K562 (cell line): ENCODE measurements around the gene FOXA3. TPM values are rescaled to one million over a fixed set of nuclear protein-coding genes. Genes with fewer than 3 reads are reported as not detected.

Source experiments
- CBX3 ChIP-seq, 2 experiments: IDR thresholded peaks; 1 replicate in 1 of 2; 2 replicates in 1 of 2; pipeline ENCODE4 v1.6.1; 2012; ENCODE audit warnings: inconsistent platforms in 2 of 2, low read length in 2 of 2, borderline replicate concordance in 1 of 2, control low read depth in 1 of 2
- MCM7 ChIP-seq, 2 experiments: fragments of 450-650 bp; IDR thresholded peaks; 2 replicates each; pipeline ENCODE4 v1.6.1; 2016 to 2018
- NONO ChIP-seq, 2 experiments: fragments of 200-400 bp in 1 of 2; fragments of 450-650 bp in 1 of 2; formaldehyde crosslinking in 1 of 2; IDR thresholded peaks; 2 replicates each; pipeline ENCODE4 v1.6.1; 2017; ENCODE audit warnings: low read depth in 2 of 2, mild to moderate bottlenecking in 2 of 2, moderate library complexity in 2 of 2, low read length in 1 of 2
- ZBTB1 ChIP-seq: sonication (generic); formaldehyde crosslinking; IDR thresholded peaks from 2 replicates; pipeline ENCODE4 v1.8.1; 2023; ENCODE audit warnings: missing genetic modification reagents, low read depth, mild to moderate bottlenecking, borderline replicate concordance
- ZBTB7A ChIP-seq: IDR thresholded peaks from 2 replicates; pipeline ENCODE4 v1.6.1; 2011; ENCODE audit warnings: low read depth, mild to moderate bottlenecking, low read length, moderate library complexity, borderline replicate concordance; ENCODE audit not compliant: control insufficient read depth
- ZNF561 ChIP-seq: fragments of 450-650 bp; formaldehyde crosslinking; conservative IDR thresholded peaks from 2 replicates; pipeline ENCODE4 v1.4.0; 2020; ENCODE audit warnings: mild to moderate bottlenecking, moderate library complexity
- ZNF764 ChIP-seq: fragments of 250-450 bp; sonication (Bioruptor Pico); IDR thresholded peaks from 2 replicates; pipeline ENCODE4 v1.4.0; 2020; ENCODE audit warnings: low read depth, mild to moderate bottlenecking, moderate library complexity
- polyA plus RNA-seq, 8 experiments: library from polyadenylated mRNA; depleted of rRNA in 4 of 8; stranded (reverse) in 5 of 8; unstranded in 3 of 8; fragments of >200 nt; fragmentation: Nextera tagmentation in 2 of 8; fragmentation: Illumina TruSeq in 1 of 8; extraction: Ambion mirVana in 2 of 8; extraction: Trizol in 1 of 8; gene quantifications; 2 replicates each; pipeline versions ENCODE4 v1.2.1 to v1.2.3, GENCODE V29; 2011 to 2014; ENCODE audit warnings: inconsistent platforms in 1 of 8, missing spikeins in 1 of 8
- total RNA-seq, 7 experiments: library from RNA; depleted of rRNA in 6 of 7; stranded (reverse); fragments of >200 nt in 6 of 7; fragmentation: Illumina TruSeq in 2 of 7; extraction: Trizol in 2 of 7; gene quantifications; 2 replicates each; pipeline versions ENCODE4 v1.2.1 to v1.2.3, GENCODE V29; 2011 to 2021; ENCODE audit warnings: low replicate concordance in 1 of 7
- TF ChIP-seq, protein P1 (sequence below), 2 experiments: fragments of 450-650 bp; formaldehyde crosslinking in 1 of 2; IDR thresholded peaks; 2 replicates each; pipeline versions ENCODE4 v1.4.0 to v1.6.1; 2014 to 2020; ENCODE audit warnings: mild to moderate bottlenecking in 2 of 2, borderline replicate concordance in 1 of 2, low read depth in 1 of 2
- TF ChIP-seq, protein P2 (sequence below): sonication (generic); formaldehyde crosslinking; IDR thresholded peaks from 2 replicates; pipeline ENCODE4 v1.4.0; 2020; ENCODE audit warnings: mild to moderate bottlenecking, missing genetic modification reagents
- TF ChIP-seq, protein P3 (sequence below): IDR thresholded peaks from 2 replicates; pipeline ENCODE4 v1.6.1; 2014; ENCODE audit warnings: antibody characterized with exemption
- TF ChIP-seq, protein P4 (sequence below): fragments of 450-650 bp; IDR thresholded peaks from 2 replicates; pipeline ENCODE4 v1.6.1; 2016; ENCODE audit warnings: borderline replicate concordance

FOXA3 gene
- total and polyA plus RNA-seq, 9 of the 15 experiments (the other 6 are each of a cell fraction or from before 2014, with no cell fraction given): 1.3 to 15.5 (median 4.7) TPM

DNA sequence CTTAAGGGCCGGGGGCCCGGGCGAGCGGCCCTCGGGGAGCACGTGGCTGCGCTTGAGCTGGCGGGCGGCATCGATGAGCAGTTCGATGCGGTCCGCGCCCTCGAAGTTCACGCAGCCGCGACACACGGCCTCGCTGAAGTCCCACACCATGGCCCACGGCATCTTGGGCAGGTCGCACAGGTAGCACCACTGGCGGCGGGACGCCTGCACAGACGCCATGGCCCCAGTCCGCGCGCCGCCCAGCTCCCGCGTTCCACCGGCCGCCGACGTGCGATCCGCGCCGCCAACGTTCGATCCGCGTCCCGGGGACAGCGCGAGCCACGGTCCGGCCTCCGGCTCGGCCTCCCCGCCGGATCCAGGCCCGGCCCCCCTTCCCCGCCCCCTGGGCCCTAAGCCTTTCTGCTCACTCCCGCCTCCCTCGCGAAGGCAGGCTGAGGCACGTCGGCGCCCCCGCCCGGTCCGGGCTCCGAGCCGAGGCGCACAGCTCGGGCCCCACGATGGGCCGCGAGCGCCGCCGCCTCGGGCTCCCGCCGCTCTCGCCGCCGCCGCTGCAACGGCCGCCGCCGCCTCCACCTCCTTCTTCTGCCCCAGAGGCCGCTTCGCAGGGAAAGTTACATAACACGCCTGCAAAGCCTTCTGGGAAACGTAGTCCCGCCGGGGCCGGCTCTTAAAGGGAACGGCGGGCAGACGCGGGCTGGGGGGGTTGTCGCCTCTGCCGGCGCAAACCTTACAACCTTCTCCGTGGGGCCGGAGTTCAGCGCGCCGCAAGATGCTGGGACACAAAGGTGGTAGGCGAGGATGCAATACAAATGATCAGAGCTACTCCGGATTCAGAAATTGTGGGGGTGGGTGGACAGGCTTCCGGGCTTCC lies 21.7 kb downstream of the FOXA3 start, which contains the start of gene IRF2BP1 (continued):
- TF ChIP-seq, protein P1, sequence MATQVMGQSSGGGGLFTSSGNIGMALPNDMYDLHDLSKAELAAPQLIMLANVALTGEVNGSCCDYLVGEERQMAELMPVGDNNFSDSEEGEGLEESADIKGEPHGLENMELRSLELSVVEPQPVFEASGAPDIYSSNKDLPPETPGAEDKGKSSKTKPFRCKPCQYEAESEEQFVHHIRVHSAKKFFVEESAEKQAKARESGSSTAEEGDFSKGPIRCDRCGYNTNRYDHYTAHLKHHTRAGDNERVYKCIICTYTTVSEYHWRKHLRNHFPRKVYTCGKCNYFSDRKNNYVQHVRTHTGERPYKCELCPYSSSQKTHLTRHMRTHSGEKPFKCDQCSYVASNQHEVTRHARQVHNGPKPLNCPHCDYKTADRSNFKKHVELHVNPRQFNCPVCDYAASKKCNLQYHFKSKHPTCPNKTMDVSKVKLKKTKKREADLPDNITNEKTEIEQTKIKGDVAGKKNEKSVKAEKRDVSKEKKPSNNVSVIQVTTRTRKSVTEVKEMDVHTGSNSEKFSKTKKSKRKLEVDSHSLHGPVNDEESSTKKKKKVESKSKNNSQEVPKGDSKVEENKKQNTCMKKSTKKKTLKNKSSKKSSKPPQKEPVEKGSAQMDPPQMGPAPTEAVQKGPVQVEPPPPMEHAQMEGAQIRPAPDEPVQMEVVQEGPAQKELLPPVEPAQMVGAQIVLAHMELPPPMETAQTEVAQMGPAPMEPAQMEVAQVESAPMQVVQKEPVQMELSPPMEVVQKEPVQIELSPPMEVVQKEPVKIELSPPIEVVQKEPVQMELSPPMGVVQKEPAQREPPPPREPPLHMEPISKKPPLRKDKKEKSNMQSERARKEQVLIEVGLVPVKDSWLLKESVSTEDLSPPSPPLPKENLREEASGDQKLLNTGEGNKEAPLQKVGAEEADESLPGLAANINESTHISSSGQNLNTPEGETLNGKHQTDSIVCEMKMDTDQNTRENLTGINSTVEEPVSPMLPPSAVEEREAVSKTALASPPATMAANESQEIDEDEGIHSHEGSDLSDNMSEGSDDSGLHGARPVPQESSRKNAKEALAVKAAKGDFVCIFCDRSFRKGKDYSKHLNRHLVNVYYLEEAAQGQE (IDR thresholded peaks at IDR 0.05; ENCODE audit: borderline replicate concordance): no peak
- TF ChIP-seq, protein P1 (CRISPR knock-in tag; IDR thresholded peaks at IDR 0.05; ENCODE audit: low read depth): 0 out of 2 replicates have a peak, but pooled peaks have one; percentile 27
- peak; percentile 58; the same call in 1 of the 2 replicates for TF ChIP-seq ZBTB7A
- TF ChIP-seq, protein P2, sequence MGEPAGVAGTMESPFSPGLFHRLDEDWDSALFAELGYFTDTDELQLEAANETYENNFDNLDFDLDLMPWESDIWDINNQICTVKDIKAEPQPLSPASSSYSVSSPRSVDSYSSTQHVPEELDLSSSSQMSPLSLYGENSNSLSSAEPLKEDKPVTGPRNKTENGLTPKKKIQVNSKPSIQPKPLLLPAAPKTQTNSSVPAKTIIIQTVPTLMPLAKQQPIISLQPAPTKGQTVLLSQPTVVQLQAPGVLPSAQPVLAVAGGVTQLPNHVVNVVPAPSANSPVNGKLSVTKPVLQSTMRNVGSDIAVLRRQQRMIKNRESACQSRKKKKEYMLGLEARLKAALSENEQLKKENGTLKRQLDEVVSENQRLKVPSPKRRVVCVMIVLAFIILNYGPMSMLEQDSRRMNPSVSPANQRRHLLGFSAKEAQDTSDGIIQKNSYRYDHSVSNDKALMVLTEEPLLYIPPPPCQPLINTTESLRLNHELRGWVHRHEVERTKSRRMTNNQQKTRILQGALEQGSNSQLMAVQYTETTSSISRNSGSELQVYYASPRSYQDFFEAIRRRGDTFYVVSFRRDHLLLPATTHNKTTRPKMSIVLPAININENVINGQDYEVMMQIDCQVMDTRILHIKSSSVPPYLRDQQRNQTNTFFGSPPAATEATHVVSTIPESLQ (CRISPR knock-in tag): no peak; the same call in 1 of the 2 replicates
- TF ChIP-seq ZNF764 (CRISPR knock-in tag): no peak
- TF ChIP-seq, protein P3, sequence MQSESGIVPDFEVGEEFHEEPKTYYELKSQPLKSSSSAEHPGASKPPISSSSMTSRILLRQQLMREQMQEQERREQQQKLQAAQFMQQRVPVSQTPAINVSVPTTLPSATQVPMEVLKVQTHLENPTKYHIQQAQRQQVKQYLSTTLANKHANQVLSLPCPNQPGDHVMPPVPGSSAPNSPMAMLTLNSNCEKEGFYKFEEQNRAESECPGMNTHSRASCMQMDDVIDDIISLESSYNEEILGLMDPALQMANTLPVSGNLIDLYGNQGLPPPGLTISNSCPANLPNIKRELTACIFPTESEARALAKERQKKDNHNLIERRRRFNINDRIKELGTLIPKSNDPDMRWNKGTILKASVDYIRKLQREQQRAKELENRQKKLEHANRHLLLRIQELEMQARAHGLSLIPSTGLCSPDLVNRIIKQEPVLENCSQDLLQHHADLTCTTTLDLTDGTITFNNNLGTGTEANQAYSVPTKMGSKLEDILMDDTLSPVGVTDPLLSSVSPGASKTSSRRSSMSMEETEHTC: no peak
- TF ChIP-seq ZBTB1: peak; percentile 64
- no peak for TF ChIP-seq MCM7 (IDR thresholded peaks at IDR 0.05)
- 0 out of 3 replicates have a peak, but pooled peaks of 1 of the 2 experiments have one; percentile 7 for TF ChIP-seq CBX3 (IDR thresholded peaks at IDR 0.05; ENCODE audit: borderline replicate concordance in 1 of 2, low read length in 2 of 2)
- TF ChIP-seq NONO (IDR thresholded peaks at IDR 0.05; ENCODE audit: low read depth in 2 of 2, low read length in 1 of 2): peak; percentile 44 to 59; a peak in 2 of 4 replicates
- no peak for TF ChIP-seq ZNF561
- TF ChIP-seq, protein P4, sequence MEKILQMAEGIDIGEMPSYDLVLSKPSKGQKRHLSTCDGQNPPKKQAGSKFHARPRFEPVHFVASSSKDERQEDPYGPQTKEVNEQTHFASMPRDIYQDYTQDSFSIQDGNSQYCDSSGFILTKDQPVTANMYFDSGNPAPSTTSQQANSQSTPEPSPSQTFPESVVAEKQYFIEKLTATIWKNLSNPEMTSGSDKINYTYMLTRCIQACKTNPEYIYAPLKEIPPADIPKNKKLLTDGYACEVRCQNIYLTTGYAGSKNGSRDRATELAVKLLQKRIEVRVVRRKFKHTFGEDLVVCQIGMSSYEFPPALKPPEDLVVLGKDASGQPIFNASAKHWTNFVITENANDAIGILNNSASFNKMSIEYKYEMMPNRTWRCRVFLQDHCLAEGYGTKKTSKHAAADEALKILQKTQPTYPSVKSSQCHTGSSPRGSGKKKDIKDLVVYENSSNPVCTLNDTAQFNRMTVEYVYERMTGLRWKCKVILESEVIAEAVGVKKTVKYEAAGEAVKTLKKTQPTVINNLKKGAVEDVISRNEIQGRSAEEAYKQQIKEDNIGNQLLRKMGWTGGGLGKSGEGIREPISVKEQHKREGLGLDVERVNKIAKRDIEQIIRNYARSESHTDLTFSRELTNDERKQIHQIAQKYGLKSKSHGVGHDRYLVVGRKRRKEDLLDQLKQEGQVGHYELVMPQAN: no peak
